KMS-11 (cell line): Measurements from ENCODE around the gene SLC30A3.

Source experiments
- H2AFZ ChIP-seq: fragments of 200-600 bp; sonication (generic); 2 replicates; pipeline ENCODE4 v1.6.1; 2016; ENCODE audit warnings: antibody characterized with exemption, mixed run types, low read depth
- H3K27ac ChIP-seq: fragments of 200-600 bp; sonication (generic); 2 replicates; pipeline ENCODE4 v1.6.1; 2016; ENCODE audit warnings: mild to moderate bottlenecking, mixed run types
- H3K27me3 ChIP-seq: fragments of 200-600 bp; sonication (generic); 2 replicates; pipeline ENCODE4 v1.6.1; 2017; ENCODE audit warnings: mild to moderate bottlenecking, low read depth, mixed run types, moderate library complexity; ENCODE audit not compliant: insufficient read depth
- H3K36me3 ChIP-seq: fragments of 200-600 bp; sonication (generic); 2 replicates; pipeline ENCODE4 v1.6.1; 2017; ENCODE audit warnings: mild to moderate bottlenecking, mixed run types; ENCODE audit not compliant: insufficient read depth
- H3K4me1 ChIP-seq: fragments of 200-600 bp; sonication (generic); 2 replicates; pipeline ENCODE4 v1.6.1; 2016; ENCODE audit warnings: mild to moderate bottlenecking, low read depth, mixed run types; ENCODE audit not compliant: poor library complexity, severe bottlenecking
- H3K4me2 ChIP-seq: fragments of 200-600 bp; sonication (generic); 2 replicates; pipeline ENCODE4 v1.7.0; 2016; ENCODE audit warnings: mild to moderate bottlenecking, mixed run types
- H3K4me3 ChIP-seq: fragments of 200-600 bp; sonication (generic); IDR thresholded peaks from 2 replicates; pipeline ENCODE4 v1.6.1; 2017; ENCODE audit warnings: low read depth, low read length, mixed read lengths; ENCODE audit not compliant: insufficient read depth
- H3K79me2 ChIP-seq: fragments of 200-600 bp; sonication (generic); 2 replicates; pipeline ENCODE4 v1.6.1; 2016; ENCODE audit warnings: low read depth, mixed run types; ENCODE audit not compliant: insufficient read depth
- H3K9ac ChIP-seq: fragments of 200-600 bp; sonication (generic); 2 replicates; pipeline ENCODE4 v1.6.1; 2016; ENCODE audit warnings: mild to moderate bottlenecking, mixed run types
- H4K20me1 ChIP-seq: fragments of 200-600 bp; sonication (generic); 2 replicates; pipeline ENCODE4 v1.6.1; 2016; ENCODE audit warnings: mild to moderate bottlenecking, mixed run types; ENCODE audit not compliant: insufficient read depth
- TF ChIP-seq, protein P1 (sequence below): fragments of 200-600 bp; sonication (generic); conservative IDR thresholded peaks from 2 replicates; pipeline ENCODE4 v1.6.1; 2017; ENCODE audit warnings: low read depth, mild to moderate bottlenecking, antibody characterized with exemption, low read length, moderate library complexity, mixed read lengths

Gene SLC30A3

DNA sequence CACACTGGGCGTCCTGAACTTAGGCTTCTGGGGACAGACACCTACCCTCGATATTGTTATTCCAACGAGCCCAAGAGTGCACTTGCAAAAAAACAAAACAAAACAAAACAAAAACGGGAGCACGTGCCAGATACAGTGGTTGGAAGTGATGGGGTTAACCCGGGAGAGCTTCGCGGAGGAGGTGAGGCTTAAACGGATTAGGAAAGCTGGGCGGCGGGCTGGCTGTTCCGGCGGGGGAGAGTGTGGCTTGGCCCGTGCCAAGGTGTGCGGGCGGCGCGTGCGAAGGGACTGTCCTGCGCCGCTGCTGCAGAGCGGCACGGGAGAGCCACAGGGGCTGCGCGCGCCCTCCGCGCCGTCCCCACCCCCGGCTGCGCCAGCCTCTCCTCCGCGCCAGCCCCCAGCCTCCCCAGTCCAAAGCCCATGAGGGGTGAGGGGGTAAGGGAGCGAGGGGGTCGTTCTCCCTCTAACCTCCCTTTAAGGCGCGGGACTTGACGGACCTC, 1.5 kb upstream of the SLC30A3 start:
- Histone ChIP-seq H3K4me3 (peak overlapping the region; percentile 18), H3K27me3 (peaks cover 59% of the 10 kb centered on the region), H3K79me2 (no peaks in the 10 kb centered on the region), H2AFZ (peak overlapping the region; percentile 97), H3K4me1 (peaks cover 13% of the 10 kb centered on the region), H4K20me1 (no peaks in the 10 kb centered on the region), H3K4me2 (peak overlapping the region; percentile 84), H3K27ac (no peak overlapping the region), H3K9ac (peak overlapping the region; percentile 37; the same call in 1 of the 2 replicates), H3K36me3 (no peaks in the 10 kb centered on the region)
- TF ChIP-seq, protein P1, sequence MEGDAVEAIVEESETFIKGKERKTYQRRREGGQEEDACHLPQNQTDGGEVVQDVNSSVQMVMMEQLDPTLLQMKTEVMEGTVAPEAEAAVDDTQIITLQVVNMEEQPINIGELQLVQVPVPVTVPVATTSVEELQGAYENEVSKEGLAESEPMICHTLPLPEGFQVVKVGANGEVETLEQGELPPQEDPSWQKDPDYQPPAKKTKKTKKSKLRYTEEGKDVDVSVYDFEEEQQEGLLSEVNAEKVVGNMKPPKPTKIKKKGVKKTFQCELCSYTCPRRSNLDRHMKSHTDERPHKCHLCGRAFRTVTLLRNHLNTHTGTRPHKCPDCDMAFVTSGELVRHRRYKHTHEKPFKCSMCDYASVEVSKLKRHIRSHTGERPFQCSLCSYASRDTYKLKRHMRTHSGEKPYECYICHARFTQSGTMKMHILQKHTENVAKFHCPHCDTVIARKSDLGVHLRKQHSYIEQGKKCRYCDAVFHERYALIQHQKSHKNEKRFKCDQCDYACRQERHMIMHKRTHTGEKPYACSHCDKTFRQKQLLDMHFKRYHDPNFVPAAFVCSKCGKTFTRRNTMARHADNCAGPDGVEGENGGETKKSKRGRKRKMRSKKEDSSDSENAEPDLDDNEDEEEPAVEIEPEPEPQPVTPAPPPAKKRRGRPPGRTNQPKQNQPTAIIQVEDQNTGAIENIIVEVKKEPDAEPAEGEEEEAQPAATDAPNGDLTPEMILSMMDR: no peak

- Histone ChIP-seq H3K79me2 (no peaks in the 10 kb centered on the region), H4K20me1 (no peaks in the 10 kb centered on the region), H3K4me2 (peak overlapping the region; percentile 84), H3K36me3 (no peaks in the 10 kb centered on the region), H3K27me3 (peaks cover 59% of the 10 kb centered on the region), H3K4me3 (peak overlapping the region; percentile 18), H3K4me1 (peaks cover 13% of the 10 kb centered on the region), H2AFZ (peak overlapping the region; percentile 97; the same call in 1 of the 2 replicates), H3K9ac (no peak overlapping the region), H3K27ac (no peak overlapping the region)
- TF ChIP-seq, protein P1: no peak
Observed at GRCh38 chr2:27263287-27264252, 723 bp upstream of the SLC30A3 start.

DNA sequence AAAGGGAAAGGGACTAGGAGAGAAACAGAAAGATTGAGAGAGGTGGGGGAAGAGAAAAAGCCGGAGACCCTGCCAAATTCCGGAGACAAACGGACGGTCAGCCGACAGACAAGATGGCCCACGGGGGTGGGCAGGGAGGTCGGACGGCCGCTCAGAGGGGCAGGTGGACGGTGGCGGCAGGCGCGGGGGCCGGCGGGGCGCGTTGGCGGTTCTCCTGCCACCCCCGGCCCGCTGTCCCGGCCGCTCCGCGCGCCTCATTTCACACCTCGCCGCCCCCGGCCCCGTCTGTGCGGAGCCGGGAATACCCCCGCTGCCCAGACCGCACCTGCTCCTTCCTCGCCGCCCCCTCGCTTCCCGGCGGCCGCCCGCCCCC, 935 bp downstream of the SLC30A3 start:
- H3K4me2 ChIP-seq: no peak overlapping the region
- H3K4me3 ChIP-seq: no peak overlapping the region

DNA sequence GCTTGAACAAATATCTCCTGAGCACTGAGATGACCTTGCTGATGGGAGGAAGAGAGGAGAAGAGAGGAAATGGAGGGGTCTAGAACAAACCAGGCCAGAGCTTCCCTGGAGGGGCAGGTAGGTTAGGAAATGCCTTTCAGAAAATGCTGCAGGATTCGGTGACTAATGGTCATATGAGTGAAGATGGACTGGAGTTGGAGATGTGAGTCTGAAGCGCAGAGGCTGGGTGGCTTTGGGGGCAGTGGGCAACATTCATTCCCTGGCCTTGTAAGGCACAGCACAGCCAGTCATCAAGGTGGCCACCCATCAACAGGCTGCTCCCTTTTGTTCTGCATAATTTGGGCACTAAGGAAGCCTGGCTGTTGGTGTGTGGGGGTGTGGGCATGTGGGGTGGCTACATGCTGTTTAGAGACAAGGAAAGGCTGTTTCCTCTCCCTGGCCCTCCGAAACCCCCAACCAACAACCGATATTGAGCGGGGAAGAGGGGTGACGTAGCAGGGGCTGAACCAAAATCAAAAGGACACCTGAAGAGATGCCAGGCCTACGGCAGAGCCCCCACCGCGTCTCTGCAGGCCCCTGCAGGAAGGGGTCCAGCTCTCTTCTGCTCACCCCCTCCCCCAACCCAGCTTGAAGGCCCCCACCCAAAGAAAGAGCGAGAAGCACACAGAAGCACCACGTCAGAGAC, 1.5 kb downstream of the SLC30A3 start:
- H3K27me3 ChIP-seq: peaks cover 68% of the 10 kb centered on the region
- no peak overlapping the region for H3K9ac ChIP-seq
- H3K27ac ChIP-seq: no peak overlapping the region
- H3K79me2 ChIP-seq: no peaks in the 10 kb centered on the region
- H2AFZ ChIP-seq: no peak overlapping the region
- TF ChIP-seq, protein P1: no peak
- H3K4me2 ChIP-seq: no peak overlapping the region
- H3K4me3 ChIP-seq: no peak overlapping the region
- H4K20me1 ChIP-seq: no peaks in the 10 kb centered on the region
- H3K4me1 ChIP-seq: peaks cover 13% of the 10 kb centered on the region
- no peaks in the 10 kb centered on the region for H3K36me3 ChIP-seq

More for the DNA sequence above, 935 bp downstream of the SLC30A3 start:
- TF ChIP-seq, protein P1: no peak
- Histone ChIP-seq H3K4me1 (peaks cover 13% of the 10 kb centered on the region), H3K9ac (no peak overlapping the region), H3K36me3 (no peaks in the 10 kb centered on the region), H3K79me2 (no peaks in the 10 kb centered on the region), H3K27me3 (peaks cover 63% of the 10 kb centered on the region), H2AFZ (no peak overlapping the region), H3K27ac (no peak overlapping the region), H4K20me1 (no peaks in the 10 kb centered on the region)
